Stimulated activated CD4-positive, alpha-beta T cell treated with anti-CD3 and anti-CD28 coated beads, Interleukin-4, amount 100 ng/mL, for 4 hours (primary cell): ENCODE measurements around the gene COPS2.

Experiments used
- DNase-seq, 2 experiments: peaks; one replicate each; pipeline ENCODE4 v3.0.0-alpha.2; 2020

The COPS2 gene

DNA sequence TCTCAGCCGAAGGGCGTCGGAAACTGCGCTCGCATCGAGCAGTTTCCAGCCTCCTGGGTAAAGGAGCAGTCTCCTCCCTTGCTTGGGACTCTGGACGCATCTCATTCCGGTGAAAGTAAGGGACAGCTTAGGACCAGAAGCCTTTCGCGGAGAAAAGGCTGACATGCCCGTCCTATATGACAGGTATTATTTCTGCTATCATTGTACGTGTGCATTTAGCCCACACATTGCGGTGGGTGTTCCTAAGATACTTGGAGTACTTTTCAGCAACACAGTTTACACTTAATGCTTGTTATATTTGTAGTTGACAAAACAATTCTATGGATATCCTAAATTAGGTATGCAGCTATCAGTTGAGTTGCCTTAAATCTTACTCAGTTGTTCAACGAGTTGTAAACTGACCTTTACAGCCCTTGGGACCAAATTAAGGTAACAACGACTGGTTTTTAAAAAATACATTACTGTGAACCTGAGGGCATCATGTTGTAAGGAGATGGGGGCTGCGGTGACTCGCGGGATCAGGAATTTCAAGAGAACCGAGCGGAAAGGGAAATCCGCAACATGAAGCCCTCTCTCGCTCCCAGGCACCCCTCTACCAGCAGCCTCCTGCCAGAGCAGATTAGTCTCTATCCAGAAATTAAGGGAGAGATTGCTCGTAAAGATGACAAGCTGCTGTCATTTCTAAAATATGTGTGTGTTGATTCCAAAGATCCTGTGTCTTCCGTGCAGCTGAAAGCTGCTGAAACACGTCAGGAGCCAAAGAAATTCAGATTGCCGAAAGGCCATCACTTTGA is 632 bp upstream of the COPS2 start:
- DNase-seq = no peak

DNA sequence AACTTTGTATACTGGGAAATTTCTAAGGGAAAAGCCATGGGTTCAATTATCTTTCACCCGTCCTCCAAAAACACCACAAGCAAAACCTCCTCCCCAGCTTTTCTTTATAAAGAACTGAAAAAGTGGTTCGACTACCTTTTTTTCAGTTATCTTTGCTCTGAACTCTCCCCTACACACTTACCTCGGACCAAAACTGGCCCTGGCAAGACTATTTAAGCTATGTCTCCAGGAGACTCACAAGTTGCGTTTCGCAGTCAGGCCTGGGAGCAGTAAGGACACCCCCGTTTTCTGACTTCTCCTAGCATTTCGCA is 645 bp downstream of the COPS2 start:
- no peak for DNase-seq

DNA sequence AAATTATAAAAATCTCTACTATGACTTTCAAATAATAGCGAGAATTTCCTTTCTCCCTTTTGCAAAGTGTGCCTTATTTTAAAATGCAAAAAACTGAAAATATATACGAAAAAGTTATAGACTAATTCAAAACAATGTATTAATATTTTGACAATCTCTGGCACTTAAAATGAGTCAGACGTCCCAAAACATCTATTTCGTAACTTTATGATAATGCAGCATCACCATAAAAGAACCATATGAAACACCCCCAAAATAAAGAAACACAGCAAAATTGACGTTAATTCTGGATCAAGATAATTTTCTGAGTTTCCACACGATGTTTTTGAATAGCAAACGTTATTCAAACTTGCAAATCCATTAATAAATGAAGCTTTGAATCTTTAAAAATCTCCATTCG is 1.0 kb downstream of the COPS2 start:
- DNase-seq = no peak

DNA sequence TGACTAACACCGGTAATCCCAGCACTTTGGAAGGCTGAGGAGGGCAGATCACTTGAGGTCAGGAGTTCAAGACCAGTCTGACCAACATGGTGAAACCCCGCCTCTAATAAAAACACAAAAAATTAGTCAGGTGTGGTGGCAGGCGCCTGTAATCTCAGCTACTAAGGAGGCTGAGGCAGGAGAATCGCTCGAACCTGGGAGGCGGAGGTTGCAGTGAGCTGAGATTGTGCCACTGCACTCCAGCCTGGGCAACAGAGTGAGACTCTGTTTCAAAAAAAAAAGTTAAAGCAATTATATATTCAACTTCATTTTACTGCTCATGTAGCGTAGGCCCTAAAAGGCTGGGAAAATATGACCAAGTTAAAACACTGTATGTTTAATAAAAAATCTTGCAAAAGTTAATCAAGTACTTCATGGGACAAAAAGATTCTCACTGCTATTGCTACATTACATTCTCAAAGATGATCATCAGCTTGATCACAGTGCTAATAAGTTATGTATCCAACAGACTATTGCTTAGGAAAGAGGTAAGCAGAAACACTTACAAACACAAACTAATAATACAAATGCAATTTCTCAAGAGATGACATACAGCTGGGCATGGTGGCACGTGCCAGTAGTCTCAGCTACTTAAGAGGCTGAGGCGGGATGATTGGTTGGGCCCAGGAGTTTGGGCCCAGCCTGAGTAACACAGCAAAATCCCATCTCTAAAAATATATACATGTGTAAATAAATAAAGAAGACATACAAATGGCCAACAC is 2.7 kb downstream of the COPS2 start:
- DNase-seq = no peak

DNA sequence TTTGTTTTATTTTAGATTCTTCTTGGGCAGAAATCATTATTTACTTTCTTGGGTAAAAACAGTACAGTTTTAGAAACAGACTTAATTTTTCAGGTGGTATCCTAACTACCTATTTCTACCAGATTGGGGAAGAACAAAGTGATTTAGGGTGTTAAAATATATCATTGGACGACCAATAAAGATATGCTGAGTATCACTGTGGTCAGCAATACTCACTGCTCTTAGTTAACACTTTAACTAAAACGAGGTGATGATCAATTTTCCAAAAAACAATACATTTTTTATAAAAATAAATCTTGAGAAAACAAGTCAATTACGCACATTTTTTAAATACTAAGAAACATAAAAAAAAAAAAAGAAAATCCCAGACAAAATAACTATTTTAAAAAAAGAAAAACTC is 3.6 kb downstream of the COPS2 start:
- DNase-seq = no peak

DNA sequence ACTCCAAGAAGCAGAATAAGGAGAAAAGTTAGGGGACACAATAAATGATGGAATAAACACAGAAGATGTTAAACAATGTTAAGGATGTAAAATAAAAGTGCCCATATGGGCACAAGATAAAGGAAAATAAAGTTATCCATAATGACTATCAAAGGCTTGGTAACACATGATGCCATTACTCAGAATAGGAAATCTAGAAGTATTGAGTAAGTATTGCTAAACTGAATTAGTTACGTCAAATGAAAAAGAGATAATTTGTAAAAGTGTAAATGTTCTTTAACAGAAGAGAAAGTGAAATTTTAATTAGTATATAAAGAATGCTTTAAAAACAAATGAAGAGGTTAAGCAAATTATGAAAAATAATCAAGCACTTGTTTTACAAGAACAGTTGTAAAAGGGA is 6.7 kb downstream of the COPS2 start:
- DNase-seq = no peak

DNA sequence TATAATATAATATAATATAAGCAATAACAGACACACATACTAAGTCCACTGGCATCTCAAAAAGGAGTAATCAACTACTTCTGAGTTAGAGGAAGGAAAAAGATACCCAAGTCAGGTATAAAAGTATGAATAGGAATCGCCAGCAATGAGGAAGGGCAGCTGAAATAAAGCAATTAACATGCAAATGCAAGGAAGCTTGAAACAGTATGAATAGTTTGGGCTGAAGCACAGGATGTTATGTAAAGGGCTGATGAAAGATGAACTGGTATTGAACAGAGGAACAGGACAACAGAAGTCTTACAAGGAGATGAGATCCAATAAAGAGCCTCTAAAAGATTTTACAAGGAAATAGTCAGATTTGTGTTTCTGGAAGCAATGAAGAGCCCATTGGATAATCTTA is 7.1 kb downstream of the COPS2 start:
- DNase-seq = no peak

DNA sequence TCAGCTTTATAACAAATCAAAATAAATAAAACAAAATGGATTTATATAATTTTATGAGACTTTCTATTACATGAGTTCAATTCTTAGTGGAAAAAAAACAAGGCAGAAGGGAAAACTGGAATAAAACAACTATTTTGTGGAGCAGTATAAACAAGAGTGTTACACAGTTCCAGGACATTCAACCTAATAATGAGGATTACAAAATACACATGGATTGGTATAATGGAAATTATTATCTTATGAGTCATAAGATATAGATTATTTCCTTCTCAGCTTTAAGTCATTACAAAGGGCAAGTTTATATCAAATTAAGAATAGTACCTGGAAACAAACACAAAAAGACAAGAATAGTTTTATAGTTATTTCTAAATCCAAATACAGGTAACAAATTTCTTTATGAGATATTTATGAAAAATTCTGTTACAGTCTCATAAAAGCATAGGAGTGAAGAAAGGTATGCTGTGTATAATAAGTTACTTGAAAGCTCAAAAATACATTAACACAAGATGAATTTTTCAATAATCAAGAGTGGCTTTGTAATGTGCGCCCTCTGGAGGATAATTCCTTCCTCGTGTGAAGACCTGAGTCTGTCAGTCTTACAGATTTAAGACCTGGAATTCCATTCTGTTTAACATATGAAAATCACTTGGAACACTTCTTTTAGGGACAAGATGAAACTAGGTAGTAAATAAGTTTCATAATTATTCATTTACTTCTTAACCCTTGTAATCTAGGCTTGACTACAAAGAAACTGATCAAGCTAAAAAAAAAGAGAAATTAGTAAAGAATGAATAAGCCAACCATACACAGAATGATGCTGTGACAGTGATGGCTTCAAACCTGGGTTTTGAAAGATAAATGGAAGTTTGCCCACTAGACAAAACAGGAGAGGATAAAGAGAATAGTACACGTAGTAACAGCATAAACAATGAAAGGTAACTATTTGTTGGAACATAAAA is 9.5 kb downstream of the COPS2 start:
- no peak for DNase-seq

DNA sequence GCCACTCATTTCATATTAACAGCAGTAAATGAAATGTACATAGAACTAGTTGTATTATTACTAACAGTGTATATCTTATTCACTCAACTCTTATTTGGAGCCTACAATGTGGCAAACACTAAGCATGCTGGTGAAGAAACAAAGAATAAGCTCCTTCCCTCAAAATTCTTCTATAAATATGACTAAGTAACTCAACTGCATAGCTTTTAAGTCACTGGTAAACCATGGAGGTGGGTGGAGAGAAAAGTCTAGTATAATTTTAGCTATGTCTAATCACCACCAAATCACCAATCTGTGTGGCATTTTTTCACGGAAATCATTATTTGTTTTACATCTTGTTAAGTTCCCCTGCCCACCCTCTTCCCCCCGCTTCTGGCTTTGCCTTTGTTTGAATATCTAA is 17.5 kb downstream of the COPS2 start:
- no peak for DNase-seq

DNA sequence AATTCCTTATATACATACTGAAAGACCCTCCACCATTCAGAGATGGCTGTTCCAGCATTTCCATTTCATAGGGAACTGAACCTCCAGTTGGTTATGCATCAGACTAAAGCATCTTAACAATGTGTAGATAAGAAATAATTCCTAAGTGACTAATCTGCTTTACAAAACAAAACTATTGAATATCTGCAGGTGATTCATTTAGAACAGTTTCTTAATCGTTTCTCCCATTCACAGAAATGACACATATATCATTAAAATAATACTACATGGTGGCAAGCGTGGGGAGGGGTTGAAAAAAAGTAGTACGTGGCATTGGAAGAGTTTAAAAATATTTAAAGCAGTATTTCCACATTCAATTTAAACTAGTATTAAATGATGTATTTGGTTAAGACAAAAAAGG is 19.5 kb downstream of the COPS2 start:
- no peak for DNase-seq

DNA sequence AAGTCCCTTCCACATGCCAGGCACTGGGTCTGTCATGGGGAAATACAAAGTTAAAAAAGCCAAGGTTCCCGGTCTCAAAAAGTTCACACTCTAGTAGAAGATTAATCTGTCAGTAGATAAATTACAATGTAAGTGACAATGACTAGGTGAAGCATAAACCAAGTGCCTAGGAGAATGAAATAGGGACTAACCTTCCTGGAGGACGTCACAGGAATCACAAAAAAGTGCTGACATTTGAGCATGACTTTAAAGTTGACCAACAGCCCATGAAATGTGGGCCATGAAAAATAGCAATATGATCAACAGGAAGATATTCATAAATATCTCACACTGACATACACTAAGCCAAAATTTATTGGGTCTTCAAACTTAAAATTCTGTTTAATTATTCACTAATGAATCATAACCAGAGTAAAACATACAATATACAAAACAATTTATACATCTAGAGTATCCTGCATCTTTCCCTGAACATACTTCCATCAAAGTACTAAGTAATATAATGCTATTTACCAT is 20.0 kb downstream of the COPS2 start:
- DNase-seq = no peak

DNA sequence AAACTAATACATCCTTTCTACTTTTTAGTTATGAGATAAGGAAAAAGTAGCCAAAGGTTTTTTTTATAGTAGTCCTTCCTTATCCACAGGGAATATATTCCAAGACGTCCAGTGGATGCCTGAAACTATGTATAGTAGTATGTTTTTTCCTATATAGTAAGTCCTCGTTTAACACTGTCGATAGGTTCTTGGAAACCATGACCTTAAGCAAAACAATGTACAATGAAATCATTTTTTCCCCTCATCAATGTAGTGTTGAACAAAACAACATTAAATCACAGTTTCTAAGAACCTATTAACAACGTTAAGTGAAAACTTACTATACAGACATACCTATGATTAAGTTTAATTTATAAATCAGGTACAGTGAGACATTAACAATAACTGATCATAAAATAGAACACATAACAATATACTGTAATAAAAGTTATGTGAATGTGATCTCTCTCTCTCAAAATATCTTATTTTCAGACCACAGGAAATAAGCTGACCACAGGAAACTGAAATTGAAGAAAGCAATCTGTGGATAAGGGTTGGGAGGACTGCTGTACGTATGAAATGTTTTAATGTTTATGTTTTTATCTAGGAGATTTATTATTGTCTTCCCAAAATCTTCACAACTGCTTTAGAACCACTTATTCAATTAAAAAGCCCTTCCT is 20.6 kb downstream of the COPS2 start:
- DNase-seq = no peak

DNA sequence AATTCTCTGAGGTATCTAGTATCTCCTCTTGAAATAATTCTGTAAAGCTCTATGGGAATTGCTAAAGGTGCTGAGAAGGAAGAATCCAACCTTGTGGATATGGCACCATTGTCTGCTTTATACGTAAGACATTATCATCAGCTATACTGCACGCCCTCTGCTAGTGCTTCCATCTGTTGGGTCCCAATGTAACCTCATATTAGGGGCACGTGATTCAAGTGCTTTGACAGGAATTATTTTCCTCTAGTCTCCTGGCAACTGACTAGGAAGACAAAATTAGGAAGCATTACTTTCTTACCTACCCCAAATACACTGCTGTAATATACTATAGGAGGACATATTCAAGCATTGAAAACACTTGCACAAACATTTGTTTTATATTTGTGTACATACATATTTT is 24.0 kb downstream of the COPS2 start:
- DNase-seq = no peak

DNA sequence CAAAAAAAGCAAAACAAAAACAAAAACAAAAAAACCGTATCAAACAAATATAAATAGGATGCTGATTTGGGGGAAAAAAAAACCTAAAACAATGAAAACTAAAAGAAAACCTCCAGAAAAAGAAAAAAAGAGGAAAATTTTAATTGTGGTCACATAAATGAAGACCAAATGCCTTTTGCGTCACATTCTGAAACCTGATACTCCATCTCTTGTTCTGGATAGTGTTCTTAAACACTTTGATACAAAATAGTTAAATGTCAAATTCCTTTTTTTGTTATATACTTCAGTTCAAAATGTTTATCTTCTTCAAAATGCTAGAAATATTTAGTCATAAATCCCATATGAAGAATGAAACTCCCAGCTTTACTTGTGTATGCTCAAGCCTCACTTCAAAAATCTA is 31.0 kb downstream of the COPS2 start:
- no peak for DNase-seq

DNA sequence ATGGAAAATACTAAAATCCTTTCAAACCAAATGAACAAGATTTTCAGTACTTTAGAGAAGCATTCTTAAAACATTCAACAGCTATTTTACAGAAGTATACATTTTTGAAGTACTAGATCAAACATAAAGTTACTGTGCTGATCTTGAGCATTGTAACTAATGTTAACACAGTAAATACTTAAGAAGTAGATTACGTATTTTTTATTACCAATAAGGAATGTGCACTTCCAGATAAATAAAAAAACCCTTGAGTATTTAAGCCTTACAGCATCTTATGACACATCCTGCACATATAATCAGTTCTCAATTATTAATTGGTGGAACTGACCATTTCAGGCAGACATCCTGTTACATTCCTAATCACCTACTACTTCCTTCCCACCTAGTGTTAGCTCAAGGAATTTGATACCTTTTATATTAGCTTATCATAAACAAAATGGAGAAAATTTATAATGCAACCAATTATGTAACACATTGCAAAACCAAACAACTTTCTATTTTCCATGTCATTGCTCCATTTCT is 32.8 kb downstream of the COPS2 start:
- no peak for DNase-seq

DNA sequence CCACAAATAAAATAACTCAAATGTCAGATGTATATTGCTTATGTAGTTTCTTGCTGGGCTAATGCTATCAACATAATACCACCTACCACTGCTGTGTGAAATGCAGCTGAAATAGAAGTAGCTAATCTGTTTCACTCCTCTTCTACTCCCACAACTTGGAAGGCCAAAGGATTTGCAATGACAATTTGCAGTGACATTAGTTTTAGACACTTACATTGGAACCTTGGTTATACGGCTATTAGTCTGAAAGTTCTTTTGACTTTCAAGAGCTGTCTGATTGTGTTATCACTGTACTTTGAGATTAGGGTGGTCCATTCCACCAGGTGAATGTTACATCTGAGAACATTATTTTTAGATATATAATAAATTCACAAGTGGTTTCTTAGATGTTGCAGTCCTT is 33.5 kb downstream of the COPS2 start:
- DNase-seq = no peak

DNA sequence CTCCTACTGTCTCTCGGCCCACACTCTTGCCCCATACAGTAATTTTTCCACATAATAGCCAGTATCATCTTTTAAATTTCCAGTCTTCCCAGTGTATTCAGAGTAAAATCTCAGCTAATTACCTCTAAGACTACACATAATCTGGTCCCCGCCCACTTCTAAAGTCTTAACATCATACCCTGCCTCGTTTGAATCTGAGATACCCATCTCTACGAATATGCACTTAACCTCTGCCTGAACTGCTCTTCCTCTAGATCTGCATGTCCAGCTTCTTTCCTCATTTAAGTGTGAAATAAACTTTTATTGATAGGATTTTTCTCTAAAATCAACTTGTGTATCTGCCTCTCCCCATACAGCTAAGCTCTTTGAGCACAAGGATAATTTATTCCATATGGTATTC is 34.6 kb downstream of the COPS2 start:
- no peak for DNase-seq

DNA sequence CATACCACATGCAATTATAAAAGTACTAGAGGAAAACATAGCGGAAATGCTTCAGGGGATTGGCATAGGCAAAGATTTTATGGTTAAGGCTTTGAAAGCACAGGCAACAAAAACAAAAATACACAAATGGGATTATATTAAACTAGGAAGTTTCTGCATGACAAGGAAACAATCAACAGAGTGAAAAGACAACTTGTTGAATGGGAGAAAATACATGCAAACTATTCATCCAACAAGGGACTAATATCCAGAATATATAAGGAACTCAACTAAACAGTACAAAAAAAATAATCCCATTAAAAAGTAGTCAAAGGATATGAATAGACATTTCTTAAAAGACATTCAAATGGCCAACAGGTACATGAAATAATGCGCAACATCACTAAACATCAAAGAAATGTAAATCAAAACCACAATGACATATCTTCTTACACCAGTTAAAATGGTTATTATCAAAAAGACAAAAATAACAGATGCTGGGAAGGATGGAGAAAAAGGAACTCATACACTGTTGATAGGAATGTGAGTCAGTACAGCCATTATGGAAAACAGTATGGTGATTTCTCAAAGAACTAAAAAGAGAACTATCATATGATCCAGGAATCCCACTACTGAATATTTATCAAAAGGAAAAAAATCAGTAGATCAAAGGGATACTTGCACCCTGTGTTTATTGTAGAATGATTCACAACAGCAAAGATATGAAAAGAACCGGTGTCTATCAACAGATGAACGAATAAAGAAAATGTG is 39.1 kb downstream of the COPS2 start:
- no peak for DNase-seq

DNA sequence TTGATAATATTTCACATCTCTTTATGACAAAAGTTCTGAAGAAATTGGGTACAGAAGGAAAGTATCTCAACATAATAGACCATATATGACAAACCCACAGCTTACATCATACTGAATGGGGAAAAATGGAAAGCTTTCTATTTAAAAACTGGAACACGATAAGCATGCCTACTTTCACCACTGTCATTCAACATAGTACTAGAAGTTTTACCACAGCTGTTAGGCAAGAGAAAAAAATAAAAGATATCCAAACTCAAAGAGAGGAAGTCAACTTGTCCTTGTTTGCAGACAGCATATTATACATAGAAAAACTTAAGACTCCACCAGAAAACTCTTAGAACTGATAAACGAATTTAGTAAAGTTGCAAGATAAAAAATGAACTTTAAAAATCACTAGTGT is 40.3 kb downstream of the COPS2 start:
- no peak for DNase-seq

DNA sequence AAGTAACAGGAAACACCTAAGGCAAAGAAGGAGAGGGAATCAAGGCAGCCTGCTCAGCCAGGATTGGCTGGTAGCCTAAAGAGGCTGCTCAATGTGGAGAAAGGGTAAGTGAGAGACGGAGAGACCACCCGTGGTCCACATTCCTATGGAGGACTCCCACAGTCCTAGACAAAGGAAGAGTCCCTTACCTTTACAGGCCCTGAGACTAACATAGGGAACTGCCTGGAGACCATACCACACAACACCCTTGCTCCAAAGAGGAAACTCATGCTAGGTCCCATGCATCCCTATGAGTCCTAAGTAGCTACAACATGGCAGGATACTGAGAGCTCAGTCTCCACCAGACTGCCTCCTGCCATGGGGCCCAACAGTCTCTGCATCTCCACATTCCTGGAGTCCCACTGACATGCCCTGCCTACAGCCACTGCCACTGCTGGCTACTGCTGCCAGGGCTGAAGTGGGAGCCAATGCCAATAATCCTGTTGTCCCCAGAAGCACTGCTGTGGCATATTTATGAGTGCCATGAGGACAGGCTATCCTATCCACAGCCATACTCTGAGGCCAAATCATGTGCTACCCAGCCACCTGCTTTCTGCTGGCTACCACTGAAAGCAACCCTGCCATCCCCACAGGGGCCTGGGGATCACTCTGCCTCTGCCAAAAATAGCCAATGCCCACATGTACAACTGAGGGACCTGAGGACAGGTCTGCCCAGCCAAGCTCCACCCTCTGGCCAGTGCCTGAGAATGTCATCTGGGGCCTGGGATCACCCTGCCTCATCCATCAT is 45.0 kb downstream of the COPS2 start:
- no peak for DNase-seq

DNA sequence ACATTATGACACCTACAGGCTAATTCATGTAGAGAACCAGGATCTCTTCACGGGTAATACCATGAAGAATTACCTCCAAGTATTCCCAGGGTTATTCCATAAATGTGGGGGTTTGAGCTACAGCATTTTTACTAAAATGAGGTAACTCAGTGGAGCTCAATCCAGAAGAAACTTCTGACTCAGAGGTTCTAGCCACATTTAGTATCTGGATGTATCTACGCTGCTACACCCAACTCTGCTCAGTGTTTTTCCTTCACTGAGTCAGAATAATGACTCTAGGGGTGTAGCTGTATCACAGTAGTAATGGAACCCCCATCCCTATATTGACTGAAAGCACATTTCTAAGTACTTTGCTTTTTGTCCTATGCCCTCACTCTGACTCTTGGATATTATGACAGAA is 52.4 kb downstream of the COPS2 start:
- DNase-seq = no peak
